GM21515 (cell line): ENCODE measurements around the gene FAIM2.

ENCODE experiments used
- ATAC-seq: cut with Tn5 transposase; IDR thresholded peaks from one replicate; pipeline ENCODE4 v1.9.1; 2021; ENCODE audit not compliant: unreplicated experiment

FAIM2 gene

DNA sequence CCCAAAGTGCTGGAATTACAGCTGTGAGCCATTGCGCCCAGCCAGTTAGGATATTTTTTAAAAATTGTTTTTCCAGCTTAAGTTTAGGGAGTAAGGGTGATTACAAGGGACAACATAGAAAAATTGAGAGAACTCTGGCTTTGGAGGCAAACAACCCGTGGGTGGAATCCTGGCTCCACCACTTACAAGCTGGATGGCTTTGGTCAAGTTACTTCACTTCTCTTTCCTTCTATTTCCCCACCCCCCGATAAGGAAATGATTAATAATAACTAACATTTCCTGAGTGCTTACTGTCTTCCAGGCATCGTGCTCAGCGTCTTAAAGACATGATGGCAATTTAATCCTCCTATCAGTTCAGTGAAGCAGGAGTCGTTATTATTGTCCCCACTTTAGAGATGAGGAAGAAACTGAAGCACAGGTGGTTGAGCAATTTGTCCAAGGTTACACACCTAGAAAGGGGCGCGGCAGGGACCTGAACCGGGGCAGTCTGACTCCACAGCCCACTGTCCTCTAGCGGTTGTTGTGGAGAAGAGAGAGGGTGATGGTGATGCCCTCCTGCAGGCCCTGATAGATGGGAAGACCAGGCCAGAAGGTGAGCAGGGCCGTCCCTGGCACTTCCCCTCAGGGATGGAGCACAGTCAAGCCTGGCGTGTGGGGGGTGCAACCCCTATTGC lies 16.7 kb upstream of the FAIM2 start:
- ATAC-seq: no peak

DNA sequence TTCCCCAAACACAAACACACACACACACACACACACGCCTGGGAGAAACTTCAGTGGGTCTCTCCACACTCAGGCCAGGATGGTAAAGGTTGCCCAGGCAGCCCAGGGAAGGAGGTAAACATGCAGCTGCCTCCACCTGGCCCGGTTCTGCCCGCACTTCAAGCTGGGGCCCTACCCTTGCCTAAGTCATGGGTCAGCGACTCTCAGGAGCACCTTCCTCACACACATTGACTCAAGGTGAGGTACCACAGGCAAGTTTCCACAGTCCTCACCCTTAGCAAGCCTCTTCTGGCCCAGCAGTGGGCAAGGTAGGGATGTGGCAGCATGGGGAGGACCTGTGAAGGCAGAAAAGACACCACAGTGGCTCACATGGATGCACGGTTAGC lies 14.1 kb upstream of the FAIM2 start:
- no peak for ATAC-seq

DNA sequence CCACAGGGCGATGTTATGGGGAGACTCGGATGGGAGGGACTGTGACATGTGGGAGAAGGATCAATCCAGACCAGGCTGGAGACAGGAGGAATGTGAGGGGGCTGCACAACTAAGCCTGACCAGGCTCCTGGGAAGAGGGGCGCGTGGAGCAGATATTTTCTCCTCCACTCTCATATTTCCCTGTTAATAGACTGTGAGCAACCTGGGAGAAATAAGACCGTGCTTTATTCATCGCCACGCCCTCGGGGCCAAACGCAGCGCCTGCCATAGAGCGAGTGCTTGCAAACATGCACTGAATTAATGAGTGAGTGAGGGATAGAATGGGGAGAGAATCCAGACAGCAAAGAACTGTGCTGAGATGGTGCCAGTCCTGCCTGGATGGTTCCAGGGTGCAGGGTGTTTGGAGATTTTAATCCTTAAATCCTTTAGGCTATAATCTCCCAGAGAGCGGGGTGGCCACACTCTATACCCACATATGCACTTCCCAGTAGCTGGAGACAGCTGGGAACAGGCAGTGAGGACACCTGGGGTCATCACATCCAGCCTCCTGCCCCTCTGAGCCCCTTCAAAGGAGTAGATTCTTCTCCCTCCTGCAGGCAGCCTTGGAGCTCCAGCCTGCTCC lies 13.6 kb upstream of the FAIM2 start:
- ATAC-seq: no peak

DNA sequence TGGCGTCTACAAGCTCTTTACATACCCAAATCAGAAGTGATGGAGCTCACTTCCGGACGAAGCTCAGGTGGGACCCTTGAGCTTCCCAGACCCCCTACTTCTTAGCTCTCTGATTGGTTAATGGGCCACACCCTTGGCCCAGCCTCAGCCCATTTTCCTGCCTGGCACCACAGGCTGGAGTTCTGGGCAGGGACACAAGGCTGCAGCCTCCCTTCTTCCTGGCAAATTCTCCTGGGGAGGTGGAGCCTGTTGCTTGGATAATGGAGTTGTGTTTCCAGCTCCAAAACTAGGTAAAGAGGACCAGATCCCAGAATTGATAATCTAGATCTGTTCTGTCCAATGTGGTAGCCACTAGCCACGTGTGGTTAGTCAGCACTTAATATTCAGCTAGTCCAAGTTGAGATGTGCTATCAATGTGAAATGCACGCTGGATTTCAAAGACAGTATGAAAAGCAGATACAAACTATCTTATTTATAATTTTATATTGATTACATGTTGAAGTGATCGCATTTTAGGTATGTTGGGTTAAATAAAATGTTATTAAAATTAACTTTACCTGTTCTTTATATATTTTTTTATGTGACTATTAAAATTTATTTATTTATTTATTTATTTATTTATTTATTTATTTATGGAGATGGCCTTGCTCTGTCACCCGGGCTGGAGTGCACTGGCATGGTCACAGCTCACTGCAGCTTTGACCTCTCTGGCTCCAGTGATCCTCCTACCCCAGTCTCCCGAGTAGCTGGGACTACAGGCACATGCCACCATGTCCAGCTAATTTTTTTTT lies 12.6 kb upstream of the FAIM2 start:
- ATAC-seq: no peak

DNA sequence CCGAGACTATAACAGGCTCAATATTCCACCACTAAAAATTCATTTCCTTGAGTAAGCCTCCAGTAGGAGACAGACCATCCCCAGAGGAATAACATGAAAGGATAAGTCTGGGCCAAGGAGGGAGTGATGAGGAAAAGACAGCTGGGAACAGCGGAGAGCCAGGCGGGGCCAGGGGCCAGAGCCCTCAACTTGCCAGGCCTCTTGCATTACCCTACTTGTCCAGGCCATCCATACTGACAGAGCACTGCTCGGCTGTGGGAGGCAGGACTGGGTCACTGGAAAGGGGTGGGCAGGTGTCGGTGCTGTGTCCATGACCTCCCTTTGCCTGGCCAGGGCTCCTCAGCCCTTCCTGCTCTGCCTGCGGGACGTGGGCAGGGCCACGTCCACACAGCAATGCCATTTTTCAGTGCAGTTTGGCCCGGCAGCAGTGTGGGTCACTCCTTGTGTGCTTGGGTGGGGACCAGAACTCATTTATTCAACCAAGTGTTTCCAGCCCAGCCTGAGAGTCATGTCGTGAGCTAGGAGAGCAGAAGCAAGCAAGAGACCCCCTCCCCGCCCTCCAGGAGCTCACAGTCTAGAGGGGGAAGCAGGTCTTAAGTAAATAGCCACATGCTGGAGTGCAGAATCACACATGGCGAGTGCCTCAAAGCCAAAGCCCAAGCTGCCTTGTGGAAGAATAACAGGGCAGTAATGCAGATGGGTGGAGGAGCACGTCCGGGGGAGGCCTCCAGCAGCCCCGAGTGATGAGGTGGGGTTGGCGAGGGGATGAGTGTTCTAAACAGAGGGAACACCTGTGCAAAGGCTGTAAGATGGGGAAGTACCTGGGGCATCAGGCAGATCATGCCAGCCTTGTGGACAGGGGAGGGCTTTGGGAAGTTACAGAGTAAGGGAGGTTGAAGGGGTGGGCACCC lies 8.9 kb upstream of the FAIM2 start:
- ATAC-seq: no peak

DNA sequence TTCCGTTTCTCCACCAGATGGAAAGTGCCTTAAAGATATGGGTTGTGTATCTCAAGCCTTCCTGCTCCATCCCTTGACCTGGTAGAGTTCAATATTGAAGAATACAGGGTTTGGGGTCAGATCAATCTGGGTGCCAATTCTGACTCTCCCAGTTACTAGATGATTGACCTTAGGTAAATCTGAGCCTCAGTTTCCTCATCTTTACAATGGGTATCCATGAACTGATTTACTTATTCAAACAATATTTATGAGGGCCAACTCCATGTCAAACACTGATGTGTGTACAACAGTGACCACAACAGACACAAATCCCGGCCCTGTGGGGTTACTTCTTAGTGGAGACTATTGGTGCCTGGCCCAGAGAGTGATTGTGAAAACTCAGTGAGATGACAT lies 7.5 kb upstream of the FAIM2 start:
- ATAC-seq: no peak

DNA sequence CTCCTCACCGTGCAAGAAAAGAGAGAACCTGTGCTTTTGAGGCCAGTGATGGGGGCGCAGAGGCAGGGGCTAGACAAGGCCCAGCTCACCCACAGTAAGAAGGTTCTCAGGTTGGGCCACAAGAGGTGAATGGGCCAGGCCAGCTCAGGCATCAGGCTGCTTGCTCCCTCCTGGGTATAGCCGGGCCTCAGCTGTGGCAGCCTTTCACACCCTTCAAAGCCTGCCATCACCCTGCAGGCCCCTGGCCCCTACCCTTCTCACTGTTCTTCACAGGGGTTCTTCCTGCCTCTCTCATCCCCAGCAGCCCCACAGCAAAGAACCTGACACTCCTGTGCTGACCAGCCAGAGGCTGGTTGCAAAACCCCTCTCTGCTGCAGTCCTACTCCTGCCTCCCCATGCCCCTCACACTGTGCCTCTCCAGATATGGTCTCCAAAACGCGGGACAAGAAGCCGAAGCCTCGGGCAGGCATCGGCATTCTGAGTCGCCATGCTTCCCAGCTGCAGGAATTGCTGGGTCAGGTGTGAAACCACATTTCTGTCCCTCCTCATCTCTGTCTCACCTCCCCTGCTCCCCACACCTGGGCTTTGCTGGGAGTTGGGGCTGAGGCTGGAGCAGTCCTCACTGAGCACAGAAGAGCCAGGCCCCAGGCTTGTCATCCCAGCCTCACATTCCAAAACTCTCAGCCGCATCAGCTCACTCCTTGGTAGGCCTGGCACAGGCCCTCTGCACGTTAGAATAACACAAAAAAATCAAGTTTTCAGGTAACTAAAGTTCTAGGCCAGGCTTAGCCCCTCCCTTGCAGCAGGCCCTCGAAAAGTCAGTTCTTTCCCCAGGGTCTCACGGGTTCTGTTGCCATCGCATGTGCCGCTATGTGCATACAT lies 6.9 kb upstream of the FAIM2 start:
- ATAC-seq: no peak

DNA sequence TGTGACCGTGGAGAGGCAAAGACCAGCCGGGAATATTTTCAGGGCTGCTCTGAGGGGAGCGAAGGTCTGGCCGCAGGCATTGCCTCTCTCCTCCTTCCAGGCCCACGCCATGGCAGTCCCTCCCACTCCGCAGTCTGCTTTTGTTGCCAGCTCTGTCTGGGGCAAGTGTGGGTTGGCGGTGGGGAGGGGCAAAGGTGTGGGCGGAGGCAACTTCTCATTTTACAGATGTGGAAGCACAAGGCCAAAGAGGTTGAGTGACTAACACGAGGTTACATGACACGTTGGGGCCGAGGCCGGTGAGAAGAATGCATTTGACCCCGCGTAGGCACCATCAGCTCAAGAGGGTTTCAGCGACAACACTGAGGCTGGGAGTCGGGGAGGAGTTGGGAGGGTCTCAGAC lies 6.1 kb upstream of the FAIM2 start:
- ATAC-seq: no peak

DNA sequence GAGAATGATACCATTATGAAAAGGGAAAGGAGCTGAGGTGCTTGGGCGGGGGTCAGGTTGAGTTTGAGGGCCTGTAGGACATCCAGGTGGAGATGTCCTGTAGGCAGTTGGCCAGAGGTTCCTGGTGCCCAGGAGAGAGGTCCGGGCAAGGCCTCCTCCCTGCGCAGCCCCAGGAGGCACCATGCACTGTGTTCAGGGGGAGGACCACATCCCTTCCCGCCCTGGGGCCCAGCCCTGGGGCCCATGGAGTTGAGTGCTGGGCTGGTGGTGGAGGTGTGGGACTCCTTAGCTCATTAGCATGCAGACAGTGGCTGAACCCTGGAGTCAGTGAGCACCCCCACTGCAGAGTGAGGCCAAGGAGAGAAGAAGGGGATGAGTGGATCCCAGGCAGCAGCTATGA lies 5.7 kb upstream of the FAIM2 start:
- no peak for ATAC-seq

DNA sequence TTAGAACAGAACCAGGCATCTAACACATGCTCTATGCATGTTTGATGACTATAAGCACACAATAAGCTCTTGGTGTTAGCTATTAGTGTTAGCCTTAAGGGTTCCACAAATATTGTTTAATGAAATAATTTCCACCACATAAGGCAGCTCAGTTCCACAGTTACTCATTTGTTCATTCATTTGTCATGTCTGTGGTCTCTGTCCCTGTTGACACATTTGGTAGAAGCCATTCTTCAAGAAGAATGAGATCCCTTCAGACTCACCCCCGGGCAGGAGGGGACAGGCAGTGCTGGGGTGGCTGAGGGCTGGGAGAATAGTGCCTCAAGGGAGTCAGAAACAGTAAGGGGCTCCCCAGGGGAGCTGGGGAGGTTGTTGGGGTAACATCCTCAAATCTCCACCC lies 3.7 kb upstream of the FAIM2 start:
- no peak for ATAC-seq

DNA sequence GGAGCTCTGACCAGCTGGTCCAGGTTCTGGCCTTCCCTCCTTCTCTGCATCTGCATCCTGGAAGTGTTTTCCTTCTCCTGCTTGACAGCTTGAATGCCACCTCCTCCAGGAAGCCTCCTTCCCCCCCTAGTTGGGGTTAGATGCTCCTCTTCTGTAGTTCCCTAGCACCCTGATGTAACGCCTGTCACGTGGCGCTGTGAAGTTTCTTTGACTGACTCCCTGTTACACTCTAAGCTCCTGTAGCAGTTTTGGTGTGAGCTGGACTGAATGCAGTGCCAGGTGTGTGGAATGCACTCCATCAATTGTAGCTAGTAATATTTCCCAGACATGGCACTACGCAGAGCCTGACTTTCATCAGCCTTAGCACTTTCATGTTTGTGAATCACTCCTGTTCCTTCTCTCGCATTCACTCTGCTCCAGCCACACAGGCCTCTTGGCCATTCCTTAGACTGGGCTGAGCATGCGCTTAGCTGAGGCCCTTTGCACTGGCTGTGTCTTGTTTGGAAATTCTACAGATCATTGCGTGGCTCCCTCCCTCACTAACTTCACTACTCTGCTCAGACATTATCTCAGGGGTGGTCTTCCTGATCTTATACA lies 2.1 kb upstream of the FAIM2 start:
- no peak for ATAC-seq

DNA sequence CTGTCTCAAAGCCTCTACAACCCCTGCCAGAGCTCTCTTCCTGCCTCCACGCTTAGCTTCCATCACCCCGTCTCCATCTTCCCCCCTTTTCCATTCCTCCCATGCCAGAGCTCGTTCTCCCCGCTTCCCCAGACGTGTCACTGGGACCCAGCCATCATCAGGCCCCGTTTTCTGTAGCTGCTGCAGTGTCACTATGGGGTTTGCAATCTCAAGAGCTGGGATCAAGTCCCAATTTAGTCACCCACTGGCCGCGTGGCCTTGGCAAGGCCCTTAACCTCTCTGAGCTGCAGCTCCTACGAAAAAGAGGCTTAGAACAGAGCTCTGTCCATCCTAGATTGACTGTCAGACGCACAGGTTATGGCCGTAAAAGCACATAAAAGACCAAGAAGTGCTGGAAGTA lies 901 bp upstream of the FAIM2 start:
- no peak for ATAC-seq

DNA sequence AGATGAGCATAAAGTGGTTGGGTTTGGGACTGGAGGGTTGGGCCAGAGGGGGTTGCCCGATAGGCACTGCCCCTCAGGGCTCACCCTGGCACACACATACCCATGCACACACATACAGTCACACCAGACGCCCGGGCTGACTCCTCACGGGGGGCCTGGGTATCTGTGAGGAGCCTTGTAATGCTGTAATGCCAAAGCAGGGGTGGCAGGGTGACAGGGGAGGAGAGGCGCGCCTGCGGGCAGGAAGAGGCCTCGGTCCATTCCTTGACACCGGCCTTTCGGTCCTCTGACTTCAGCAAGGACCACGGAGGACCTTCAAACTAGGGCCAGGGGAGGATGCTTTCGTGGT lies 375 bp downstream of the FAIM2 start:
- ATAC-seq: no peak

DNA sequence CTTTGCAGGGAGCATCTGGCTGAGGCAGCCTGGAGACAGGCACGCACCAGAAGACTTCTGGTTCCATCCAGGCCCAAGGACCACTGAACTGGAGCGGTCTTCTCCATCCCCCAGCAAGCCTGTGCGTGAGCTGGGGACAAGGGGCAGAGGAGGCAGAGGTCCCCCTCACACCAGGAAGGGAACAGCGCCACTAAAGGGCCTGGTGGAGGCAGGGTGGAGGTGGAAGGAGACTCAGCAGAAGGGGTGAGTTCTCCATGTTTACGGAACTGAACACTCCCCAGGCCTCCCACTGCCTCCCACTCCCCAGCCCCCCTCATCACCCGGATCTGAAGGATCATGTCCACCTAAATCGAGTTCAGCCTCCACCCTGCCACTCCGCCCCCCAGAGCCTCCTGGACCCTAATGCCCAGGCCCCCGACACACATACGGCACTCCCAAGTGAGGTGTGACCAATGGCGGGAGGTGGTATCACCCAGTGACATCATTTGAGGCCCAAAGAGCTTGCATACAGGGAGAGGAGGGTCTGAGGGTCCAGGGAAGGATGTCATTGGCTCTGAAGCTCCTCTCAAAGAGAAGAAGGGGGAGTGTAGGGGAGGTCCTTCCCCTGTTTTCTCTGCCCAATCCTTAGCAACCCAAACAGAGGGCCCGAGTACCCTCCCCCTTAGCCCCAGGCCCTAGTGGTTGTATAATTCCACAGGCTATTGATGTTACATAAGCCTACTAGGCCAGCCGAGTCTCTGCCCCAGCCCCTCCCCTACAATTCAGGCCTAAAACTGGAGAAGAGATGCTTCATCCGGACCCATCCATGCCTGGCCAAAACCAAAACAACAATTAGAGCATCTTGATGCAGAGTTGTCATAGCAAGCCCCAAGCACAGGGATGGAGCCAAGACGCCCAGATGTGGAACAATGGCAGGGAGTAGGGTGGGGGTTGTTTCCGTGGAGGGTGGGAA lies 1.0 kb downstream of the FAIM2 start:
- no peak for ATAC-seq

DNA sequence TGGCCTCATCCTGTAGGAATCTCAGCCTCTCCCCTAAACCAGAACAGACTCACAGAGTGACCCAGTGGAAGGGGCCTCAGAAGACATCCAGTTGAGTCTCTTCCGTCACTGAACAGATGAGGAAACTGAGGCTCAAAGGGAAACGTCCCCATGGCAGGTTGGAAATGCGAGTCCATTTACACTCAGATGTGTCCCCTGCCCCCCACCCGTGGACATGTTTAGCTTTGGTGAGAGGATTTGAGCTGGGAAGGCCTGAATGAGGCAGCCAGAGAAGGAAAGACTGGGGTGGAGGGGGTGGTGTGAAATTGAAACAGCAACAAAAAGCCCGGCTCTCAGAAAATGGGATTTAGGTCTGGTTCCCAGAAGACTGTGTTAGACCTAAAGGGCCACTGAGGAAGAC lies 1.7 kb downstream of the FAIM2 start:
- ATAC-seq: no peak

DNA sequence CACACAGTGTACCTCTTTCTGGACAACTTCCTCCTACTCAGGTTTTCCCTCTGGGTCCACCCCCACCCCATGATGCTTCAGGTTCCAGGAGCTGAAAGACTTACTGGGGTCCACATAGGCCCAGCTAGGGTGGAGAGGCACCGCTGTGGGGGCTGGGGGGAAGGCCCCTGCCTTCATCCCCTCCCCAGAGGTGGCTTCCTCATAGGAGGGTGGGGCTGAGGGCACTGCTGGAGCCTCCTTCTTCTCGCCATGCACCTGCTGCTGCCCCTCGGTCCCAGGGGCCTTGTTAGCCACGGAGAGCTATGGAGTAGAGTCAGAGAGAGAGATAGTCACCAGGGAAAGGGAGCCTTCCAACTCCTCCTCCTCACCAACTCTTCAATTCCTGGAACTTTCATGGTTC lies 2.7 kb downstream of the FAIM2 start:
- ATAC-seq: no peak

DNA sequence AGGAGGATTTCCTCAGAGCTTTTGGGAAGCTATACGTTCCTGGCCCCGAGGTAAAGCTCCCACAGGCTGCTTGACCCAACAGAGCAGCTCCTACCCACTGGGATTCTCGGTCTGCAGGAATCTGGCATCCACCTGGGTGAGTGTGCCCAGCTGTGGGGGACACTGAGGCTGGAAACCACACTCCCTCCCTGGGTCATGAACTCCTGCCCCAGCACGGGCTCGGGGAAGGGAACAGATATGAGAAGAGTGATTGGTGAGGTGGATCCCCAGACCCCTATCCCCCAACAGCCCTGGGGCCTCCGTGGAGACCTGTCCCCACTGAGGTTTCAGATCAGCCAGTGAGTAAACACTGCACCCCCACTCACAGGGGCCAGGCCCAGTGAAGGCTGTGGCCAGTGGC lies 3.3 kb downstream of the FAIM2 start:
- no peak for ATAC-seq

DNA sequence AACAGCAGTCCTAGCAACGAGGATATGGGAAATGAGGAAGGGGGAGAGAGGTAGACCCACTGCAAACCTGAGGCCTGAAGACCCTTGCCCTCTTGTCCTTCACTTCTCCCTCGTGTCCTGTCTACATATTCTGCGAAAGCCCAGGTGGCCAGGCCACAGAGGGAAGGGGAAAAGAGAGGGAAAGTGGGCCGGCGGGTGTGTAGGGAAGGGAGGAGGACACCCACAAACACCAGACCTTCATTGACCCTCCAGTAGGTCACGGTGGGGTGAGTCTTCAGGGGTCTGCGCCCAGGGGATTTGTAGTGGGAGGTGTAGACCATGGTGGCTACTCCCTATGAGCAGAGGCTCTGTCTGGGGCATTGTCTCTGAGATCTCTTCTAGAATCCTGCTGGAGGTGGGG lies 3.8 kb downstream of the FAIM2 start:
- ATAC-seq: no peak

DNA sequence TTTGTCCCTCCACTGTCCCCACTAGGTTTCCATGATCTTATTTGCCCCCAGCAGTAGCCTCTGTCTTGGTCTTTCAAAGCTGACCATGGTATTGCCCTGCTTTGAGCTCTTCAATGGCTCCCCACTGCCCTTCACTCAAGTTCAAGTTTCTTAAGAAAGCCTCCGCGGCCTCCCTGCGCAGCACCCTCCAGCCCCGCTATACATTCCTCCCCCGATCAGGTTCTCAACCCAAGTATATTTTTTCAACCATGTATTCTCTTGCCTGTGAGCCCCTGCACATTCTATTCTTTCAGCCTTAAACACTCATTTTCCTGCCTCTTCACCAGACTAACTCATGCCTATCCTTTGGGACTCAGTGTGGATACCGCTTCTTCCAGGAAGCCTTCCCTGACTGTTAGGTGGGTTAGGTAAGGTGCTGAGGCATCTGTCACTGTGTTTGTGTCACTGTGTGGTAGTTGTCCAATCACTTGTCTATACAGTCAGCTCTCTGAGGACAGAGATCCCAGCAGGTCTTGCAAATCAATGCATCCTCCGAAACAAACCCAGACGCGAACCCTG lies 4.3 kb downstream of the FAIM2 start:
- ATAC-seq: no peak
